SK-N-MC (cell line): Measurements from ENCODE around the gene NYNRIN.

Experiments
- EZH2 ChIP-seq: fragments of 200-600 bp; sonication (generic); IDR thresholded peaks from one replicate; pipeline ENCODE4 v1.6.1; 2017; ENCODE audit warnings: antibody characterized with exemption
- FOXP2 ChIP-seq: optimal IDR thresholded peaks from 2 replicates; pipeline ENCODE3; 2011; ENCODE audit warnings: mild to moderate bottlenecking, moderate library complexity; ENCODE audit not compliant: insufficient read depth; ENCODE audit errors: extremely low read length, control extremely low read depth
- POLR2AphosphoS5 ChIP-seq: IDR thresholded peaks from 2 replicates; pipeline ENCODE4 v1.6.1; 2012; ENCODE audit warnings: mild to moderate bottlenecking, low read depth, low read length, borderline replicate concordance

DNA sequence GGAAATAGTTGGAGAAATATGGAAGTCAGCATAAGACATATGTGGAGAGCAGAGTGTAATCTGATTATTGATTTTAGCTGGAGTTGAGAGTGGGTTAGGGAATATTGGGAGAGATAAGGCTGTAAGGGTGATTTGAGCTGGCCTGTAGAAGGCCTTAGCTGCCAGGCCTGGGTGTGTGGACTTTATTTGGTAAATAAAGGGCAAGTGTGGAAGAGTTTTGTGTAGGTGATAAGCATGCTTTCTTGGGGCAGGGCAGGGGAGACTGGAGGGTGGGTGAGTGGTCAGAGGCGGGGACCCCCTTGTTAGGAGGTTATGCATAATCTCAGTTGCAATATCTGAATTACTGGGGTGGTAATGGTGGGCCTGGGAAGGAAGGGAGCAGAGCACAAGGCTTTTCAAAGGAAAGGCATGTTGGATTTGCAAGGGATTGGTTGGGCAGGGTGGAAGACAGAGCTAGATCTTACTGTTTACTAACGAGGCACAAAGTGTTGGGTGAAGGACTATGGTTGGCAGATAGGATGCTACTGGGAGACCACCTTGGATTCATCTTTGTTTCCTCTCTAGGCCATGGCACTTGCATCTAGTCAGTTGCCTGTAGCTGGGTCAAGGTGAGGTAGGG lies 36.5 kb downstream of the NYNRIN start:
- TF ChIP-seq POLR2AphosphoS5 (no peak), EZH2 (no peak), FOXP2 (no peak)
